Kidney epithelial cell (primary cell): ENCODE data around the gene PTPRU. TPM values are rescaled to one million over a fixed set of nuclear protein-coding genes. Genes with fewer than 3 reads are reported as not detected.

Experiments used
- DNase-seq: peaks from one replicate; pipeline ENCODE4 v3.0.0-alpha.2; 2010; ENCODE audit warnings: low read depth
- H3K27me3 ChIP-seq: 2 replicates; pipeline ENCODE4 v1.6.0; 2011; ENCODE audit warnings: low read length; ENCODE audit not compliant: control insufficient read depth, insufficient read depth
- H3K36me3 ChIP-seq: 2 replicates; pipeline ENCODE4 v1.5.1; 2011; ENCODE audit warnings: low read length; ENCODE audit not compliant: control insufficient read depth, insufficient read depth
- H3K4me3 ChIP-seq: 2 replicates; pipeline ENCODE4 v1.5.1; 2011; ENCODE audit warnings: low read depth, mild to moderate bottlenecking, control low read depth, low read length
- total RNA-seq: library from RNA; depleted of rRNA; stranded (reverse); fragments of >200 nt; gene quantifications from 2 replicates; pipeline ENCODE4 v1.2.3, GENCODE V29; 2015
- TF ChIP-seq, protein P1 (sequence below): IDR thresholded peaks from 2 replicates; pipeline ENCODE4 v1.5.1; 2011; ENCODE audit warnings: mild to moderate bottlenecking, moderate library complexity, low read length, control low read depth, inconsistent platforms; ENCODE audit not compliant: insufficient read depth, poor library complexity, severe bottlenecking

PTPRU gene
- total RNA-seq, 1 donor from 2014 or later: 55.4 TPM

DNA sequence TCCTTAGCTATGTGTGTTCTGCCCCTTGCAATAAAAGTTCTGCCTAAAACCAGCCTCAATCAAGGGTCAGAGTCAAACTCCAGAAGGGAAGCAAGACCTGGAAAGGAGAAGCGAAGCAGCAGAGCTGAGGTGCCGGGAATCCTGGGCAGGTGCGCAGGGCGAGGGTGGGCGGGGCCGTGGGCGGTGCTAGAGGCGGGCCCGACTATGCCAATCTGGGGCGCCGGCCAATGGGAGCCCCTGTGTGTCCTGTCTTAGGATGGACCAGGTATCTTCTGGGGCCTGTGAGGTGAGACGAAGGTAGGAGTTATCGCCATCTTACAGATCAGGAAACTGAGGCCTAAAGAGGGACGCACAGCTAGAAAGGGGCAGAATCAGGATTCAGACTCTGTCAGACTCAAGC lies 120.3 kb downstream of the PTPRU start:
- TF ChIP-seq, protein P1, sequence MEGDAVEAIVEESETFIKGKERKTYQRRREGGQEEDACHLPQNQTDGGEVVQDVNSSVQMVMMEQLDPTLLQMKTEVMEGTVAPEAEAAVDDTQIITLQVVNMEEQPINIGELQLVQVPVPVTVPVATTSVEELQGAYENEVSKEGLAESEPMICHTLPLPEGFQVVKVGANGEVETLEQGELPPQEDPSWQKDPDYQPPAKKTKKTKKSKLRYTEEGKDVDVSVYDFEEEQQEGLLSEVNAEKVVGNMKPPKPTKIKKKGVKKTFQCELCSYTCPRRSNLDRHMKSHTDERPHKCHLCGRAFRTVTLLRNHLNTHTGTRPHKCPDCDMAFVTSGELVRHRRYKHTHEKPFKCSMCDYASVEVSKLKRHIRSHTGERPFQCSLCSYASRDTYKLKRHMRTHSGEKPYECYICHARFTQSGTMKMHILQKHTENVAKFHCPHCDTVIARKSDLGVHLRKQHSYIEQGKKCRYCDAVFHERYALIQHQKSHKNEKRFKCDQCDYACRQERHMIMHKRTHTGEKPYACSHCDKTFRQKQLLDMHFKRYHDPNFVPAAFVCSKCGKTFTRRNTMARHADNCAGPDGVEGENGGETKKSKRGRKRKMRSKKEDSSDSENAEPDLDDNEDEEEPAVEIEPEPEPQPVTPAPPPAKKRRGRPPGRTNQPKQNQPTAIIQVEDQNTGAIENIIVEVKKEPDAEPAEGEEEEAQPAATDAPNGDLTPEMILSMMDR: no peak
- Histone ChIP-seq H3K27me3 (peaks cover 8% of the 10 kb centered on the region), H3K36me3 (no peaks in the 10 kb centered on the region), H3K4me3 (no peak overlapping the region)
- DNase-seq: no peak

DNA sequence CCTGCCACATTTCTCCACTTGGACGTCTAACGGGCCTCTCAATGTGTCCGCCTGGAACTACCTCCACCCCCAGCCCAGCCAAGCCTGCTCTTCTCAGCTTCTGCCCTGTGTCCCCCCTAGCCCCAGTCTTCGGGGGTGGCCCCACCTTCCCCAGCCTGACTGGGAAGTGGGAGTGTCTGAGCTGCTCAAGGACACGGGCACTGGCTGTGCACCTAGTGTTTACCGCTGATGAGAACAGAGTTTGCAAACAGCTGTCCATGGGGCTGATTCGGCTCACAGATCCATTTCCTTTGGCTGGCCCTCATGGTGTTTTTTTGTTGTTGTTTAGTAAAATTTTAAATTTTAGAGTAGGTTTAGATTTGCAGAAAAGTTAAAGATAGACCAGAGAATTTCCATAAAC lies 121.1 kb downstream of the PTPRU start:
- H3K27me3 ChIP-seq: peaks cover 8% of the 10 kb centered on the region
- no peak overlapping the region for H3K4me3 ChIP-seq
- TF ChIP-seq, protein P1: no peak
- no peaks in the 10 kb centered on the region for H3K36me3 ChIP-seq
- no peak for DNase-seq

DNA sequence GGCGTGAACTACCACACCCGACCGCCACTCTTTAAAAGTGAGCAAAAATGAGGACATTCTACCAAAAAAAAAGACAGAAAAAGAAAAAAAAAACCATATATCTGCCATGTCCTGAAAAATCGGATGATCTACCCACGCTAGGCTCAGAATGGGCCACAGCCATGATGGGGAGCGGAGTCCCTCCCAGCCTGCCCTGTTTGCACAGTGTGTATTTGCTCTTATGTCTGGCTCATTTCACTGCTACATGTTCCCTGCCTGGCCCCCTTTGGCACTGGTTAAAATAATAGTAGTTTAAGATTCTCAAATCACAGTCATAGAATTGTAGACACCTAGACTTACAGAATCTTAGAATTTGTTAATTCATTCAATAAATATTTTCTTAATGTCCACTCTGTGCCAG lies 121.9 kb downstream of the PTPRU start:
- Histone ChIP-seq H3K36me3 (no peaks in the 10 kb centered on the region), H3K27me3 (peaks cover 6% of the 10 kb centered on the region), H3K4me3 (no peak overlapping the region)
- TF ChIP-seq, protein P1: no peak
- no peak for DNase-seq

DNA sequence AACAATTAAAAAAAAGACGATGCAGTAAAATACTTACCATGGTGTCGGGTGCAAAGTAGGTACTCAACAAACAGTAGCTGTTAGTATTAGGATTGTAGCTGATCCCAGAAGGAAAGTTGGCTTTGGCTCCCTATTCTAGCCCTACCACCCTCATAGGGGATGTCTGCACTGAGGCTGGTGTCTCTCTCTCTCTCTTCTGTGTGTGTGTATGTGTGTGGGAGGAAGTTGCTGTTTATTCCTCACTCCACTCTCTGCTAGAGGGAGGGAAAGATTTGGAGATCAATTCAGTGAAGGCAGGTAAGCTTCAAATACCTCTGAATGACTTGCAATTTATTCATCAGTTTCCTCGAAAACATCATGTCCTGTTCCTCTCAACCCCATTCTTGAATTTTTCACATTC lies 124.4 kb downstream of the PTPRU start:
- Histone ChIP-seq H3K27me3 (peaks cover 7% of the 10 kb centered on the region), H3K36me3 (no peaks in the 10 kb centered on the region), H3K4me3 (no peak overlapping the region)
- TF ChIP-seq, protein P1: no peak
- DNase-seq: no peak

DNA sequence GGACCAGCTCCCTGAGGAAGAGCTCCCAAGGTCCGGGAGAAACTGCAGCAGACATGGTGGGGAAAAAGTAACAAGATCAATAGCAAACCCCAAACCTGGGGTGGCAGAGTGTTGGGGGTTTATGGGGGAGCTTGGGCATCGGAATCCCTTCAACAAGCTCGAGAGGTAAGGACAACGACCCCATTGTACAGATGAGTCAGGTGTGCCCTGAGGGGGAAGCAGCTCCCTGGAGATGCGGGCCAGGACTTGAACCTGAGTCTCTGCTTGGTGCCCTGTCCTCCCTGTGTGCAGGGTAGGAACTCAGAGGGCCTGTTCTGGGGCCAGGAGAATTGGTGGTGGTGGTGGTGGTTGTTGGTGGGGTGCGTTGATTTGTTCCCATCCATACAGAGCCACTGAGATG lies 125.4 kb downstream of the PTPRU start:
- TF ChIP-seq, protein P1: no peak
- Histone ChIP-seq H3K36me3 (no peaks in the 10 kb centered on the region), H3K4me3 (no peak overlapping the region), H3K27me3 (peaks cover 7% of the 10 kb centered on the region)
- DNase-seq: no peak

DNA sequence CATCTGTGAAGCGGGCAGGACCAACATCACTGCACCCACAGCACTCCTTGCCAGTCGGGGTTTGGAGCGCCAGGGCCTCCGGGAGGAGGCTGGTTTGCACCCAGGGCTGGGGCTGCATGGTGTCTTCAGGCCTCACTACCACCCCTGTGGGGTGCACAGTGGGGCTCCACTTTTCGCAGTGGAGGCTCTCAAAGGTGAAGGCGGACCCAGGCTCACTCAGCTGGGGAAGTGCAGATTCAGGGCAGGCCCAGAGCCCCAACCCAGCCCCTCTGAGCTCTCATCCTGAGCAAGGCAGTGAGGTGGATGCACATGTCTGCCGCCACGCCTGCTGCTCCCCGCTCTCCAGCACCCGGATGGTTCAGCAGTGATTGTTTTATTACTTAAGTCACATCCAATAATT lies 125.8 kb downstream of the PTPRU start:
- H3K4me3 ChIP-seq: no peak overlapping the region
- TF ChIP-seq, protein P1: no peak
- no peak for DNase-seq
- H3K36me3 ChIP-seq: no peaks in the 10 kb centered on the region
- H3K27me3 ChIP-seq: peaks cover 7% of the 10 kb centered on the region
